OCI-LY1 (cell line): ENCODE measurements around the gene GLRB.

Experiments used
- CTCF ChIP-seq: fragments of 200-600 bp; sonication (generic), shearing (Covaris generic); IDR thresholded peaks from 2 replicates; pipeline ENCODE4 v1.5.1; 2017; ENCODE audit warnings: mild to moderate bottlenecking, antibody characterized with exemption, low read length, moderate library complexity, mixed read lengths
- EZH2 ChIP-seq: fragments of 200-600 bp; sonication (generic), shearing (Covaris generic); IDR thresholded peaks from 2 replicates; pipeline ENCODE4 v1.8.0; 2017; ENCODE audit warnings: borderline replicate concordance, mixed run types, mild to moderate bottlenecking, antibody characterized with exemption, low read length, moderate library complexity, mixed read lengths

GRCh38 chr4:157114671-157115070 lies 38.7 kb downstream of the GLRB start:
- TF ChIP-seq EZH2 (no peak), CTCF (no peak)
